ENCODE data around the gene RNF166. TPM values are rescaled to one million over a fixed set of nuclear protein-coding genes. Genes with fewer than 3 reads are reported as not detected.

RNF166 gene
- total and polyA plus RNA-seq, 7 donors = 10.1 to 22.9 (median 14.1) TPM

- H3K4me1 ChIP-seq = no peaks in the 10 kb centered on the region
- DNase-seq = no peak
- intact Hi-C loops (cut with DNase I) = loop anchor here (2.0 to 5.0 kb wide), 2 partner anchors 38 to 44 kb away; partner anchors contain the start of gene PIEZO1 (in 1 of the 2)
Observed at GRCh38 chr16:88742896-88743605, 36.8 kb upstream of the RNF166 start.

DNA sequence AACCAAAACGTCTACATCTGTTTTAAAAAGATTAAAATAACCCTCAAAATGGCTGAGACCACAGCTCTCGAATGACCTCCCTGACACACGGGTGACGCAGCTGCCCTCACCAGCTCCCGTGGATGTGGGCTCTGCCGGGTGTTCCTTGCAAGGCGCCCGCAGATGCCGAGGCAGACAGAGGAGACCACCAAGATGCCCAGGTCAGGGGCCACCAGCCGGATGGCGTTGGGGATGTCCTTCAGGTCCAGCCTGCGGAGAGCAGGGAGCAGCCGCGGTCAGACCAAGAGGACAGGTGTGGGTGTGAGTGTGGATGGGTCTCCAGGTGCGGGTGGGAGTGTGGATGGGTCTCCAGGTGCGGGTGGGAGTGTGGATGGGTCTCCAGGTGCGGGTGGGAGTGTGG is 35.2 kb upstream of the RNF166 start:
- H3K36me3 ChIP-seq (ENCODE audit: insufficient read depth in 1 of 2, low read depth in 1 of 2) = peaks cover 0 to 4% of the 10 kb centered on the region in 2 donors
- ATAC-seq = no peak
- intact Hi-C loops (cut with DNase I) = loop anchor here in 1 of 2 donors (5.0 kb wide), 1 partner anchor 46 kb away; the partner anchor contains the start of gene PIEZO1
- H3K9me3 ChIP-seq = no peaks in the 10 kb centered on the region
- 84 to 89% (median 86%) methylated on average over 13 to 17 of the region's 17 CpGs for WGBS, 3 donors
- H3K4me3 ChIP-seq = no peak overlapping the region
- H3K27me3 ChIP-seq (ENCODE audit: insufficient read depth in 3 of 3, low read length in 2 of 3) = peaks cover 0 to 6% (median 3%) of the 10 kb centered on the region in 3 donors
- H3K27ac ChIP-seq = no peak overlapping the region
- no peak for DNase-seq
- TF ChIP-seq, protein P1, sequence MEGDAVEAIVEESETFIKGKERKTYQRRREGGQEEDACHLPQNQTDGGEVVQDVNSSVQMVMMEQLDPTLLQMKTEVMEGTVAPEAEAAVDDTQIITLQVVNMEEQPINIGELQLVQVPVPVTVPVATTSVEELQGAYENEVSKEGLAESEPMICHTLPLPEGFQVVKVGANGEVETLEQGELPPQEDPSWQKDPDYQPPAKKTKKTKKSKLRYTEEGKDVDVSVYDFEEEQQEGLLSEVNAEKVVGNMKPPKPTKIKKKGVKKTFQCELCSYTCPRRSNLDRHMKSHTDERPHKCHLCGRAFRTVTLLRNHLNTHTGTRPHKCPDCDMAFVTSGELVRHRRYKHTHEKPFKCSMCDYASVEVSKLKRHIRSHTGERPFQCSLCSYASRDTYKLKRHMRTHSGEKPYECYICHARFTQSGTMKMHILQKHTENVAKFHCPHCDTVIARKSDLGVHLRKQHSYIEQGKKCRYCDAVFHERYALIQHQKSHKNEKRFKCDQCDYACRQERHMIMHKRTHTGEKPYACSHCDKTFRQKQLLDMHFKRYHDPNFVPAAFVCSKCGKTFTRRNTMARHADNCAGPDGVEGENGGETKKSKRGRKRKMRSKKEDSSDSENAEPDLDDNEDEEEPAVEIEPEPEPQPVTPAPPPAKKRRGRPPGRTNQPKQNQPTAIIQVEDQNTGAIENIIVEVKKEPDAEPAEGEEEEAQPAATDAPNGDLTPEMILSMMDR (IDR thresholded peaks at IDR 0.05) = no peak
- H3K4me1 ChIP-seq = no peaks in the 10 kb centered on the region

More at GRCh38 chr16:88742896-88743605, 36.8 kb upstream of the RNF166 start:
- Histone ChIP-seq H3K9me3 (no peaks in the 10 kb centered on the region), H3K36me3 (ENCODE audit: insufficient read depth in 1 of 2, low read depth in 1 of 2) (peaks cover 0 to 4% of the 10 kb centered on the region in 2 donors), H3K27me3 (ENCODE audit: insufficient read depth in 3 of 3, low read length in 2 of 3) (peaks cover 0 to 9% (median 3%) of the 10 kb centered on the region in 3 donors), H3K4me3 (no peak overlapping the region), H3K27ac (no peak overlapping the region)
- TF ChIP-seq, protein P1 (IDR thresholded peaks at IDR 0.05) = no peak
- ATAC-seq = no peak
- WGBS, 3 donors = 70 to 79% (median 78%) methylated on average over 18 to 19 of the region's 19 CpGs

DNA sequence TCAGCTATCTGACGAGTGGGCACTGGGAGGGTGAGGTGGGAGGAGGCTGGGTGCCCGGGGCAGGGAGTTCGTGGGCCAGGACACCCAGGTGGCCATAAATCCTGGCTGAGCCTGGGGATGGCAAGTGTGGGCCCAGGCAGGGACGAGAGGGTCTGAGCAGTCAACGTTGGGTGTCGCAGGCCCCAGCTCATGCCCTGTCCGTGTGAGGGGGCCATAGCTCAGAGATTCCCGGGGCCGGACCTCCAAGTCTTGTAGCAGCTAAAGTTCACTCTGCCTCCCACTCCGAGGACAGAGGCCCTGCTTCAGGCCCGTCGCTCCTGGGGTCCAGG is 34.5 kb upstream of the RNF166 start:
- Histone ChIP-seq H3K4me1 (no peaks in the 10 kb centered on the region), H3K27me3 (ENCODE audit: insufficient read depth in 3 of 3, low read length in 2 of 3) (peaks cover 0 to 6% (median 3%) of the 10 kb centered on the region in 3 donors), H3K27ac (no peak overlapping the region), H3K4me3 (no peak overlapping the region), H3K36me3 (ENCODE audit: insufficient read depth in 1 of 2, low read depth in 1 of 2) (peaks cover 0 to 4% of the 10 kb centered on the region in 2 donors), H3K9me3 (no peaks in the 10 kb centered on the region)
- intact Hi-C loops (cut with DNase I) = loop anchor here in 1 of 2 donors (5.0 kb wide), 1 partner anchor 47 kb away; the partner anchor contains the start of gene PIEZO1
- ATAC-seq (no peak), DNase-seq (no peak)
- TF ChIP-seq, protein P1 (IDR thresholded peaks at IDR 0.05) = no peak
- 76 to 88% (median 83%) methylated on average over 12 of the region's 12 CpGs for whole genome bisulfite sequencing, 3 donors

DNA sequence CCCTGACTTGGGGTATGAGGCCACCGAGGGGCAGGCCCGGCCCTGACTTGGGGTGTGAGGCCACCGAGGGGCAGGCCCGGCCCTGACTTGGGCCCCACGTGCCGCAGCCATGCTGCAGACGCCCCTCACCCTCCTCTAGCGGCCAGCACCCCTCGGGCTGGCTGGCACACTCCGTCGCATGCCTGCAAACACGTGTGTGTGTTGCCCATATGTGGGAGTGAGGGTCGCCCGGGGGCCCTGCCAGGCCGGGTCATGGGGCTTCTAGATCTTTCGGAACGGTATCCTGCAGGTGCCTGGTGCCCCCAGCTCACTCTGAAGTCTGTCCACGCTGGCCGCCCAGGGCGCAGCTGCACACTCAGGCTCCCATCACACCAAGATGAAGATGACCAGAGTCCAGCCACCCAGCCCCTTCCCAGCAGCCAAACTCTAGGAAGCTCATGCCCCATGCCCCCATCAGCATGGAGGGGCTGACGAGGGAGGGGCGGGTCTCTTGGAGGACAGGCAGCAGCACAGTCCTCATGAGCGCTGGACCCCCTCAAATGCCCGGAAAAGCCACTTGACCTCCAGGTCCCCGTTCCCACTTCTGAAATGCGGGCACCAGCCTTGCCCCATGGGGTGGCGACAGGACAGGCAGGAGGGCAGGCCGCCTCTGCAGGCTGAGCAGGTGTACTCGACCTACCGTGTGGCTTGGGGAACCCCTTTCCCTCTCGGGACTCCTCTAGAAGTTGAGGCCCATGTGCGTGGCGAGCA is 33.9 kb upstream of the RNF166 start:
- WGBS, 3 donors = 61 to 75% (median 70%) methylated on average over 25 to 33 of the region's 33 CpGs
- Histone ChIP-seq H3K4me1 (no peaks in the 10 kb centered on the region), H3K27ac (no peak overlapping the region), H3K9me3 (no peaks in the 10 kb centered on the region), H3K27me3 (ENCODE audit: insufficient read depth in 3 of 3, low read length in 2 of 3) (peaks cover 0 to 6% (median 3%) of the 10 kb centered on the region in 3 donors), H3K4me3 (no peak overlapping the region), H3K36me3 (ENCODE audit: insufficient read depth in 1 of 2, low read depth in 1 of 2) (peaks cover 0 to 4% of the 10 kb centered on the region in 2 donors)
- intact Hi-C loops (cut with DNase I) = loop anchor here (2.0 to 5.0 kb wide), 4 partner anchors 47 to 472 kb away; partner anchors contain the start of gene PIEZO1 (in 1 of the 2)
- ATAC-seq = no peak
- DNase-seq = no peak
- TF ChIP-seq, protein P1 (IDR thresholded peaks at IDR 0.05) = no peak

Data from psoas muscle (tissue), 8 donors.